NCI-H2196 (cell line): ENCODE measurements around the gene ANO2.

ENCODE experiments used
- DNase-seq: peaks from one replicate; lab custom pipeline; 2025; ENCODE audit not compliant: unreplicated experiment; lab: John Stamatoyannopoulos, UW

Gene ANO2

GRCh38 chr12:5783289-5783920, 161.7 kb downstream of the ANO2 start:
- no peak for DNase-seq

- no peak for DNase-seq
These were observed 164.5 kb downstream of the ANO2 start for GRCh38 chr12:5780536-5780935.

- no peak for DNase-seq
These were observed 165.7 kb downstream of the ANO2 start for GRCh38 chr12:5779401-5779800.

GRCh38 chr12:5778821-5779220, 166.2 kb downstream of the ANO2 start:
- DNase-seq = no peak

GRCh38 chr12:5777451-5777850, 167.6 kb downstream of the ANO2 start:
- no peak for DNase-seq

GRCh38 chr12:5776091-5776490, 169.0 kb downstream of the ANO2 start:
- no peak for DNase-seq

GRCh38 chr12:5773550-5773949, 171.5 kb downstream of the ANO2 start:
- no peak for DNase-seq

- DNase-seq = no peak
These were observed 173.3 kb downstream of the ANO2 start for GRCh38 chr12:5771756-5772155.

- no peak for DNase-seq
These were observed 174.3 kb downstream of the ANO2 start for GRCh38 chr12:5770727-5771126.

GRCh38 chr12:5768581-5769196, 176.4 kb downstream of the ANO2 start:
- no peak for DNase-seq

- DNase-seq = no peak
These were observed 176.9 kb downstream of the ANO2 start for GRCh38 chr12:5768171-5768570.

GRCh38 chr12:5758347-5758746, 186.7 kb downstream of the ANO2 start:
- DNase-seq = no peak

- no peak for DNase-seq
These were observed 188.7 kb downstream of the ANO2 start for GRCh38 chr12:5756338-5756842.

- DNase-seq = no peak
These were observed 197.0 kb downstream of the ANO2 start for GRCh38 chr12:5748027-5748426.

- no peak for DNase-seq
These were observed 198.1 kb downstream of the ANO2 start for GRCh38 chr12:5746917-5747316.

- DNase-seq = no peak
These were observed 198.8 kb downstream of the ANO2 start for GRCh38 chr12:5746036-5746908.

- DNase-seq = peak; percentile 27
These were observed 199.7 kb downstream of the ANO2 start for GRCh38 chr12:5745251-5745888.

GRCh38 chr12:5742258-5742657, 202.8 kb downstream of the ANO2 start:
- no peak for DNase-seq

GRCh38 chr12:5739917-5740316, 205.1 kb downstream of the ANO2 start:
- no peak for DNase-seq

- DNase-seq = no peak
These were observed 207.3 kb downstream of the ANO2 start for GRCh38 chr12:5737778-5738177.

- DNase-seq = no peak
These were observed 208.5 kb downstream of the ANO2 start for GRCh38 chr12:5736527-5736926.
